Breast epithelium (tissue), 3 donors: ENCODE data around the gene MBOAT2.

Experiments
- POLR2AphosphoS5 ChIP-seq, 3 donors: sonication (generic); formaldehyde crosslinking; IDR thresholded peaks; one replicate each; pipeline ENCODE4 v1.6.1; 2017; ENCODE audit warnings: antibody characterized with exemption in 3 of 3
- TF ChIP-seq, protein P1 (sequence below), 3 donors: fragments of 450-650 bp; IDR thresholded peaks; one replicate each; pipeline ENCODE4 v1.5.1; 2016 to 2017; ENCODE audit warnings: antibody characterized with exemption in 3 of 3, mild to moderate bottlenecking in 3 of 3, moderate library complexity in 3 of 3

DNA sequence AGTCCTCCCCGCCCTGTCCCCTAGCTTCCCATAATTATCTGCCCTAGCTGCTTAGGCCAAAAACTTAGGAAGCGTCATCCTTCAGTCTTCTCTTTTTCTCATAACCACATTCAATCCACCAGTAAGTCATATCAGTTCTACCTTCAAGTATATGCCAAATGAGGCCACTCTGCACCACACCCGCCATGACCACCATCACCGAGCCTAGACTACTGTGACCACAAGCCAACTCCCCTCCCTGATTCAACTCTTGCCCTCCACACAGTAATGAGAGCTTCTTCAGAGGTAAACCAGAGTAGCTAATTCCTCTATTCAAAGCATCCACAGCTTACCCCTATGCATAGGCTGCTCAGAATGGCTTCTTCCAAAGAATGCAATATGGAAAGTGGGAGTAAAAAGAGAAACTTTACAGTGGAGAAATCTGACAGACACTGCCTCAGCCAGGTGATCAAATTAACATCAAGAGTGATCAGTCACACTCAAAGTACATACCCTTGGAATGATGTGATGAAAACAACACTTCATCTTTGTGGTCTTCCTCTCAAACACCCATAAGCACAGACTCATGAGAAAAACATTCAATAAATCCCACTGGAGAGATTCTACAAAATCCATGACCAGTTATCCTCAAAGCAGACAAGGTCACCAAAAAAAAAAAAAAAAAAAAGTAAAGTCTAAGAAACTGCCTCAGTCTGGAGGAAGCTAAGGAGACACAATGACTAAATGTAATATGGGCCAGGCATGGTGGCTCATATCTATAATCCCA, 17.7 kb downstream of the MBOAT2 start:
- TF ChIP-seq, protein P1, sequence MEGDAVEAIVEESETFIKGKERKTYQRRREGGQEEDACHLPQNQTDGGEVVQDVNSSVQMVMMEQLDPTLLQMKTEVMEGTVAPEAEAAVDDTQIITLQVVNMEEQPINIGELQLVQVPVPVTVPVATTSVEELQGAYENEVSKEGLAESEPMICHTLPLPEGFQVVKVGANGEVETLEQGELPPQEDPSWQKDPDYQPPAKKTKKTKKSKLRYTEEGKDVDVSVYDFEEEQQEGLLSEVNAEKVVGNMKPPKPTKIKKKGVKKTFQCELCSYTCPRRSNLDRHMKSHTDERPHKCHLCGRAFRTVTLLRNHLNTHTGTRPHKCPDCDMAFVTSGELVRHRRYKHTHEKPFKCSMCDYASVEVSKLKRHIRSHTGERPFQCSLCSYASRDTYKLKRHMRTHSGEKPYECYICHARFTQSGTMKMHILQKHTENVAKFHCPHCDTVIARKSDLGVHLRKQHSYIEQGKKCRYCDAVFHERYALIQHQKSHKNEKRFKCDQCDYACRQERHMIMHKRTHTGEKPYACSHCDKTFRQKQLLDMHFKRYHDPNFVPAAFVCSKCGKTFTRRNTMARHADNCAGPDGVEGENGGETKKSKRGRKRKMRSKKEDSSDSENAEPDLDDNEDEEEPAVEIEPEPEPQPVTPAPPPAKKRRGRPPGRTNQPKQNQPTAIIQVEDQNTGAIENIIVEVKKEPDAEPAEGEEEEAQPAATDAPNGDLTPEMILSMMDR (IDR thresholded peaks at IDR 0.05), result no peak
- TF ChIP-seq POLR2AphosphoS5 (IDR thresholded peaks at IDR 0.05), result no peak
